ENCODE data around the gene FRYL.

The FRYL gene

GRCh38 chr4:48779998-48780864, at the start of gene FRYL:
Gene FRYL (minus strand): TSS chr4:48780279. CDS start chr4:48634410, 145,869 bp downstream.
- TF ChIP-seq MAX (IDR thresholded peaks at IDR 0.05) (no peak; the same call in 1 of the 2 replicates), NFIC (IDR thresholded peaks at IDR 0.05) (no peak), TAF1 (IDR thresholded peaks at IDR 0.05; ENCODE audit: low read depth) (peak; percentile 75; the same call in 1 of the 2 replicates), TEAD4 (IDR thresholded peaks at IDR 0.05) (no peak), RAD21 (IDR thresholded peaks at IDR 0.05; ENCODE audit: low read depth) (no peak), TCF12 (IDR thresholded peaks at IDR 0.05; ENCODE audit: low read depth) (no peak), USF1 (IDR thresholded peaks at IDR 0.05) (no peak), CREB1 (IDR thresholded peaks at IDR 0.05; ENCODE audit: low read depth) (peak; percentile 52; the same call in 1 of the 2 replicates), EGR1 (IDR thresholded peaks at IDR 0.05) (no peak), CEBPB (IDR thresholded peaks at IDR 0.05) (peak; percentile 39; the same call in 1 of the 2 replicates), ZBTB7A (IDR thresholded peaks at IDR 0.05; ENCODE audit: low read depth) (no peak), REST (IDR thresholded peaks at IDR 0.05; ENCODE audit: low read depth) (no peak), FOXM1 (IDR thresholded peaks at IDR 0.05; ENCODE audit: borderline replicate concordance, low read depth) (no peak; the same call in 1 of the 2 replicates), YY1 (IDR thresholded peaks at IDR 0.05; ENCODE audit: low read depth) (peak; percentile 31; the same call in 1 of the 2 replicates), EP300 (IDR thresholded peaks at IDR 0.05; ENCODE audit: borderline replicate concordance) (no peak)

- TF ChIP-seq REST (IDR thresholded peaks at IDR 0.05; ENCODE audit: low read depth) (no peak), TCF12 (IDR thresholded peaks at IDR 0.05; ENCODE audit: low read depth) (no peak), CREB1 (IDR thresholded peaks at IDR 0.05; ENCODE audit: low read depth) (no peak), EP300 (IDR thresholded peaks at IDR 0.05; ENCODE audit: borderline replicate concordance) (no peak), YY1 (IDR thresholded peaks at IDR 0.05; ENCODE audit: low read depth) (no peak), ZBTB7A (IDR thresholded peaks at IDR 0.05; ENCODE audit: low read depth) (no peak), FOXM1 (IDR thresholded peaks at IDR 0.05; ENCODE audit: borderline replicate concordance, low read depth) (no peak), EGR1 (IDR thresholded peaks at IDR 0.05) (no peak), USF1 (IDR thresholded peaks at IDR 0.05) (no peak), TEAD4 (IDR thresholded peaks at IDR 0.05) (no peak), MAX (IDR thresholded peaks at IDR 0.05) (no peak)
Measured at GRCh38 chr4:48827622-48828021, 47.5 kb upstream of the FRYL start.

GRCh38 chr4:48816971-48817370, 36.9 kb upstream of the FRYL start:
- TF ChIP-seq TCF12 (IDR thresholded peaks at IDR 0.05; ENCODE audit: low read depth) (no peak), EP300 (IDR thresholded peaks at IDR 0.05; ENCODE audit: borderline replicate concordance) (no peak), EGR1 (IDR thresholded peaks at IDR 0.05) (no peak), CREB1 (IDR thresholded peaks at IDR 0.05; ENCODE audit: low read depth) (no peak), TEAD4 (IDR thresholded peaks at IDR 0.05) (no peak), TAF1 (IDR thresholded peaks at IDR 0.05; ENCODE audit: low read depth) (no peak), MAX (IDR thresholded peaks at IDR 0.05) (no peak), CEBPB (IDR thresholded peaks at IDR 0.05) (no peak), RAD21 (IDR thresholded peaks at IDR 0.05; ENCODE audit: low read depth) (no peak), ZBTB7A (IDR thresholded peaks at IDR 0.05; ENCODE audit: low read depth) (no peak), USF1 (IDR thresholded peaks at IDR 0.05) (no peak), YY1 (IDR thresholded peaks at IDR 0.05; ENCODE audit: low read depth) (no peak), NFIC (IDR thresholded peaks at IDR 0.05) (no peak), FOXM1 (IDR thresholded peaks at IDR 0.05; ENCODE audit: borderline replicate concordance, low read depth) (no peak)

GRCh38 chr4:48815483-48815882, 35.4 kb upstream of the FRYL start:
- TF ChIP-seq MAX (IDR thresholded peaks at IDR 0.05) (no peak), TAF1 (IDR thresholded peaks at IDR 0.05; ENCODE audit: low read depth) (no peak), YY1 (IDR thresholded peaks at IDR 0.05; ENCODE audit: low read depth) (no peak), TEAD4 (IDR thresholded peaks at IDR 0.05) (no peak), CREB1 (IDR thresholded peaks at IDR 0.05; ENCODE audit: low read depth) (no peak), USF1 (IDR thresholded peaks at IDR 0.05) (no peak), EGR1 (IDR thresholded peaks at IDR 0.05) (no peak), RAD21 (IDR thresholded peaks at IDR 0.05; ENCODE audit: low read depth) (no peak), NFIC (IDR thresholded peaks at IDR 0.05) (no peak), REST (IDR thresholded peaks at IDR 0.05; ENCODE audit: low read depth) (no peak), EP300 (IDR thresholded peaks at IDR 0.05; ENCODE audit: borderline replicate concordance) (no peak), ZBTB7A (IDR thresholded peaks at IDR 0.05; ENCODE audit: low read depth) (no peak), TCF12 (IDR thresholded peaks at IDR 0.05; ENCODE audit: low read depth) (no peak), CEBPB (IDR thresholded peaks at IDR 0.05) (no peak), FOXM1 (IDR thresholded peaks at IDR 0.05; ENCODE audit: borderline replicate concordance, low read depth) (no peak)
